Tibial artery (tissue), 4 donors: ENCODE data around the gene LARGE1.

Experiments
- DNase-seq, 2 donors: peaks; one replicate each; pipeline ENCODE4 v3.0.0-alpha.2; 2019
- H3K27ac ChIP-seq, 2 donors: fragments of 200-600 bp; sonication (generic) in 1 of 2; 1 replicate in 1 of 2; 2 replicates in 1 of 2; pipeline ENCODE4 v1.5.1; 2018 to 2019; ENCODE audit warnings: mild to moderate bottlenecking in 1 of 2
- H3K27me3 ChIP-seq, 2 donors: fragments of 200-600 bp; sonication (generic) in 1 of 2; one replicate each; pipeline versions ENCODE4 v1.5.1 to v1.6.0; 2016 to 2019
- H3K36me3 ChIP-seq, 3 donors: fragments of 200-600 bp; sonication (generic) in 2 of 3; one replicate each; pipeline ENCODE4 v1.5.1; 2016 to 2019; ENCODE audit warnings: mild to moderate bottlenecking in 2 of 3
- H3K4me1 ChIP-seq, 4 donors: fragments of 200-600 bp; sonication (generic) in 2 of 4; 1 replicate in 3 of 4; 2 replicates in 1 of 4; pipeline ENCODE4 v1.5.1; 2016 to 2019
- H3K4me3 ChIP-seq, 2 donors: fragments of 200-600 bp; sonication (generic) in 1 of 2; 1 replicate in 1 of 2; 2 replicates in 1 of 2; pipeline ENCODE4 v1.5.1; 2018 to 2019; ENCODE audit warnings: mild to moderate bottlenecking in 2 of 2
- H3K9me3 ChIP-seq, 3 donors: fragments of 200-600 bp; sonication (generic) in 1 of 3; one replicate each; pipeline ENCODE4 v1.5.1; 2016 to 2019
- CTCF ChIP-seq, 2 experiments: fragments of 200-600 bp in 1 of 2; fragments of 450-650 bp in 1 of 2; IDR thresholded peaks; one replicate each; pipeline ENCODE4 v1.5.1; 2017 to 2019; ENCODE audit warnings: antibody characterized with exemption in 2 of 2, mild to moderate bottlenecking in 1 of 2, moderate library complexity in 1 of 2
- intact Hi-C: fragments of 100-400 bp; cut with DNase I; formaldehyde crosslinking; loops from one replicate; pipeline ENCODE4 v1.15.0; 2023; ENCODE audit warnings: low total_unique reads

Gene LARGE1

GRCh38 chr22:33391298-33391697 lies 529.0 kb downstream of the LARGE1 start:
- intact Hi-C loops, result no loop called here

GRCh38 chr22:33389936-33390335 lies 530.3 kb downstream of the LARGE1 start:
- H3K36me3 ChIP-seq, result no peaks in the 10 kb centered on the region
- no peaks in the 10 kb centered on the region for H3K9me3 ChIP-seq
- H3K27ac ChIP-seq, result no peak overlapping the region
- no peaks in the 10 kb centered on the region for H3K4me1 ChIP-seq
- DNase-seq, result no peak
- intact Hi-C loops, result no loop called here
- H3K4me3 ChIP-seq, result no peak overlapping the region
- TF ChIP-seq CTCF (IDR thresholded peaks at IDR 0.05), result no peak
- no peaks in the 10 kb centered on the region for H3K27me3 ChIP-seq

More at GRCh38 chr22:33391298-33391697, 529.0 kb downstream of the LARGE1 start:
- Histone ChIP-seq H3K4me3 (no peak overlapping the region), H3K9me3 (no peaks in the 10 kb centered on the region), H3K27ac (no peak overlapping the region), H3K36me3 (no peaks in the 10 kb centered on the region), H3K27me3 (no peaks in the 10 kb centered on the region), H3K4me1 (no peaks in the 10 kb centered on the region)
- DNase-seq, result no peak
- no peak for TF ChIP-seq CTCF (IDR thresholded peaks at IDR 0.05)

- no peak for DNase-seq
- Histone ChIP-seq H3K9me3 (no peaks in the 10 kb centered on the region), H3K36me3 (peaks cover 21 to 27% (median 22%) of the 10 kb centered on the region in 3 donors), H3K4me3 (no peak overlapping the region), H3K27me3 (no peaks in the 10 kb centered on the region), H3K4me1 (no peaks in the 10 kb centered on the region), H3K27ac (no peak overlapping the region)
- no peak for TF ChIP-seq CTCF (IDR thresholded peaks at IDR 0.05)
- intact Hi-C loops, result no loop called here
These were observed 534.0 kb downstream of the LARGE1 start for GRCh38 chr22:33386270-33386669.

- Histone ChIP-seq H3K4me3 (no peak overlapping the region), H3K9me3 (no peaks in the 10 kb centered on the region), H3K27ac (no peak overlapping the region), H3K27me3 (no peaks in the 10 kb centered on the region), H3K4me1 (no peaks in the 10 kb centered on the region), H3K36me3 (peaks cover 25 to 28% (median 27%) of the 10 kb centered on the region in 3 donors)
- no peak for DNase-seq
- TF ChIP-seq CTCF (IDR thresholded peaks at IDR 0.05), result no peak
- intact Hi-C loops, result no loop called here
These were observed 534.7 kb downstream of the LARGE1 start for GRCh38 chr22:33385611-33386010.

- no peaks in the 10 kb centered on the region for H3K4me1 ChIP-seq
These were observed 537.8 kb downstream of the LARGE1 start for GRCh38 chr22:33382436-33382835.

More at GRCh38 chr22:33382436-33382835, 537.8 kb downstream of the LARGE1 start:
- TF ChIP-seq CTCF (IDR thresholded peaks at IDR 0.05), result no peak
- Histone ChIP-seq H3K4me3 (no peak overlapping the region), H3K9me3 (no peaks in the 10 kb centered on the region), H3K27ac (no peak overlapping the region), H3K27me3 (no peaks in the 10 kb centered on the region), H3K36me3 (peaks cover 25 to 33% (median 27%) of the 10 kb centered on the region in 3 donors)
- intact Hi-C loops, result no loop called here
- no peak for DNase-seq
